ENCODE measurements around the gene TLDC2.
"Not testable (repeated sequence)": the region's sequence is repeated elsewhere in the genome, so short reads cannot be mapped to it uniquely, and the experiment has no call there.

The TLDC2 gene

GRCh38 chr20:36871640-36872570, 4.0 kb upstream of the TLDC2 start:
- DNase-seq: no peak

GRCh38 chr20:36872852-36873251, 3.1 kb upstream of the TLDC2 start:
- peak; percentile 32 for DNase-seq

GRCh38 chr20:36873498-36874189, 2.3 kb upstream of the TLDC2 start:
- no peak for DNase-seq

- DNase-seq: not testable (repeated sequence)
Observed at GRCh38 chr20:36875093-36875492, 845 bp upstream of the TLDC2 start.

DNA sequence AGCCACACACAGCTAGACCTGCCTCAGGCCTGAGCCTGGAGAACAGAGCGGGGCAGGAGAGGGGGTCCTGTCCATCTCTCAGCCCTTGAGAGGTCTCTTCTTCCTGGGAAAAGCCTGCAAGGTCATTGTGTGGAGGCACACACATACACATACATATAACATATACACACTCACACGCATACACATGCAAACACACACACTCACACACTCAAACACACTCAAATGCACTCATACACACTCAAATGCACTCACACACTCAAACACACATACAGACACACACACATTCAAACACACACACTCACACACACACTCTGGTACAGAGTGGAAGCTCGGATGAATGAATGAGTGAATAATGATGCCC, 515 bp downstream of the TLDC2 start:
- DNase-seq: no peak

- no peak for DNase-seq
Observed at GRCh38 chr20:36878941-36879340, 3.0 kb downstream of the TLDC2 start.

- DNase-seq: no peak
Observed at GRCh38 chr20:36880741-36881250, 4.9 kb downstream of the TLDC2 start.

- no peak for DNase-seq
Observed at GRCh38 chr20:36881331-36881730, 5.4 kb downstream of the TLDC2 start.

DNA sequence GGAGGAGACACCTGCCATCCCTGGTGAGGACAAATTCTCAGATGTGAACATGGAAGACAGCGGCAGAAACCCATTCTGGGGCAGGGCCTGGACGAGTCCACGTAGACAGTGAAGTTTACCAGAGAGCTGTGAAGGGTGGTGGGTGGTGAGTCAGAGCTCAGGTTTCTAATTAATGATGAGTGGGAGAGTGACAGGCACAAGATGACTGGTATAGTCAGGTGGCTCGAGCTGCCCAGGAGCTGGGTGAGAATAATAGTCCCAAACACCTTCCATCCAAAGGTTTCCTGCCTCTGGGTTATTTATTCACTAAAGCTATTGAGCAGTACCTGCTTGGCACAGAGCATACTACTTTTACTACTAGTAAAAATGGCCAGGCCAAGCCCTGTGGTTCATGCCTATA, 6.0 kb downstream of the TLDC2 start:
- DNase-seq: no peak

DNA sequence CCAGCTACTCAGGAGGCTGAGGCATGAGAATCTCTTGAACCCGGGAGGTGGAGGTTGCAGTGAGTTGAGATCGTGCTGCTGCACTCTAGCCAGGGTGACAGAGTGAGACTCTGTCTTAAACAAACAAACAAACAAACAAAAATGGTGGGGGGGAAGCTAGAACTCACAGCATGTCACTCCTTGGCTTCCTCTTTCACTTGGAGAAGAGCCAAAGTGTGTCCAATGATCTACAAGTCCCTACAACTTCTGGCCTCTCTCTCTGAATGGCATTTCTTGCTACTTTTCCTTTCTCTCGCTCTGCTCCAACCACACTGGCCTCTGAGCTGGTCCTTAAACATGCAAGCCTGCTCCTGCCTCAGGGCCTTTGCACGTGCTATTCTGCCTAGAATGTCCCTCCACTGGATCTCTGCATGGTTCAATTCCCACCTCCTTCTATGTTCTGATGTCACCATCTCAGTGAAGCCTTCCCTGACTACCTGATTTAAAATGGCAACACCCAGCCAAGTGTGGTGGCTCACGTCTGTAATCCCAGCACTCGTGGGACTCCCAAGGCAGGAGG, 8.1 kb downstream of the TLDC2 start:
- no peak for DNase-seq

DNA sequence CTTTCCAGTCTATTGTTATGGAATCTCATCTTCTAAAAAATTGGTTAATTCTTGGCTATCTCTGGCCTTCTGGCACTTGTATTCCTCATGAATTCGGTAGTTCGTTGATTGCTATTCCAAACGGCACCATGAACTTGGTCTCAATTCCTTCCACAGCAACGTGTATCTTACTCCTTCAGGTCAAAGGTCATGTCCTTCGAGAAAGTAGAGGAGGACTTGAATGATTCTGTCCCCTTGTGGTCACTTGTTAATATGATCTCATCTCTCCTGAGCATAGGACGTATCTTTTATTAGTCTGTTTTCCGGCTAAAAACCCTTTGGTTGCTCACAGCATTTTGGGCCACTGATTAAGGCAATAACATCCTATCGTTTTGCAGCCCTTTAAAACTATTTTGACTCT, 9.4 kb downstream of the TLDC2 start:
- DNase-seq: no peak

- peak; percentile 80 for DNase-seq
Observed at GRCh38 chr20:36886859-36887751, 11.2 kb downstream of the TLDC2 start.

GRCh38 chr20:36887752-36888090, 11.8 kb downstream of the TLDC2 start:
- no peak for DNase-seq

GRCh38 chr20:36888880-36889516, 13.1 kb downstream of the TLDC2 start:
- DNase-seq: no peak

DNA sequence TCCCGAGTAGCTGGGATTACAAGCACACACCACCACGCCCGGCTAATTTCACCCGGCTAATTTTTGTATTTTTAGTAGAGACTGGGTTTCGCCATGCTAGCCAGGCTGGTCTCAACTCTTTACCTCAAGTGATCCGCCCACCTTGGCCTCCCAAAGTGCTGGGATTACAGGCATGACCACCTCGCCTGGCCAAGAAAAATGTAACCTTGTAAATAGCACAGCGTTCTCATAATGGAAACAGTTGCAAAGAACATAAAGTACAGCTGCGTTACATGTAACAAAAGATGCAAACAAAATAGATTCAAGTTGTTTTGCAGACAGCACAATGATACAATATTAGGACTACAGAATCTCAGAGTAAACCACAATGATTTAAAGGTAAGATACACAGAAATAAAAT, 14.6 kb downstream of the TLDC2 start:
- no peak for DNase-seq

- no peak for DNase-seq
Observed at GRCh38 chr20:36891211-36891610, 15.3 kb downstream of the TLDC2 start.

- no peak for DNase-seq
Observed at GRCh38 chr20:36893801-36894200, 17.9 kb downstream of the TLDC2 start.

- DNase-seq: no peak
Observed at GRCh38 chr20:36895036-36895435, 19.1 kb downstream of the TLDC2 start.

GRCh38 chr20:36904690-36905089, 28.8 kb downstream of the TLDC2 start:
- DNase-seq: no peak

- DNase-seq: not testable (repeated sequence)
Observed at GRCh38 chr20:36905566-36905965, 29.6 kb downstream of the TLDC2 start.

- not testable (repeated sequence) for DNase-seq
Observed at GRCh38 chr20:36906086-36906485, 30.1 kb downstream of the TLDC2 start.

DNA sequence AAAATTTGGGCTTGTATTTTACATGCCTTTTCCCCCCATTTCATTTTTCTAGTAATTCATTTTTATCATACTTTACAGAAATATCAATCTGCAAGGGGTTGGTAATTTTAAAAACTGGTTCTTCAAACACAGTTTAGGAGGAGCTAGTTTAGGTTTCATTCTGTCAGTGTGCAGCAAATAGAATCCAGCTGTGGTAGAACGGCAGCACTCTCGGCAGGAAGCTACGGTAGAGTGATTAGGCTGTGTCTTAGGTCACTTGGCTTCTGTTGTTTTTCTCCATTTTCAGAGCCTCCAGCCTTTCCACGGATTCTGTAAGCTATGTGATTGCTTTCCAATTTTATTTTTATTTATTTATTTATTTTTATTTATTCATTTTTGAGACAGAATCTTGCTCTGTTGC, 32.7 kb downstream of the TLDC2 start:
- DNase-seq: no peak
